Ishikawa (cell line): Measurements from ENCODE around the gene NTPCR.

ENCODE experiments used
- CEBPB ChIP-seq: IDR thresholded peaks from 2 replicates; pipeline ENCODE4 v1.6.1; 2012
- CREB1 ChIP-seq: IDR thresholded peaks from 2 replicates; pipeline ENCODE4 v1.6.1; 2012; ENCODE audit warnings: low read depth
- EGR1 ChIP-seq: IDR thresholded peaks from 2 replicates; pipeline ENCODE4 v1.6.1; 2012
- EP300 ChIP-seq: IDR thresholded peaks from 2 replicates; pipeline ENCODE4 v1.6.1; 2012; ENCODE audit warnings: borderline replicate concordance
- FOXM1 ChIP-seq: IDR thresholded peaks from 2 replicates; pipeline ENCODE4 v1.6.1; 2012; ENCODE audit warnings: low read depth, borderline replicate concordance
- NFIC ChIP-seq: IDR thresholded peaks from 2 replicates; pipeline ENCODE4 v1.6.1; 2012
- RAD21 ChIP-seq: IDR thresholded peaks from 2 replicates; pipeline ENCODE4 v1.6.1; 2012; ENCODE audit warnings: low read depth
- REST ChIP-seq: IDR thresholded peaks from 2 replicates; pipeline ENCODE4 v1.6.1; 2012; ENCODE audit warnings: low read depth, mild to moderate bottlenecking
- TAF1 ChIP-seq: IDR thresholded peaks from 2 replicates; pipeline ENCODE4 v1.6.1; 2012; ENCODE audit warnings: low read depth, mild to moderate bottlenecking
- TEAD4 ChIP-seq: IDR thresholded peaks from 2 replicates; pipeline ENCODE4 v1.6.1; 2012
- YY1 ChIP-seq: IDR thresholded peaks from 2 replicates; pipeline ENCODE4 v1.6.1; 2012; ENCODE audit warnings: low read depth
- ZBTB7A ChIP-seq: IDR thresholded peaks from 2 replicates; pipeline ENCODE4 v1.6.1; 2012; ENCODE audit warnings: low read depth

GRCh38 chr1:232921381-232921780 lies 29.0 kb upstream of the NTPCR start:
- no peak for TF ChIP-seq TAF1
- no peak for TF ChIP-seq RAD21
- TF ChIP-seq EP300 = no peak
- TF ChIP-seq YY1 = no peak
- TF ChIP-seq TEAD4 = no peak
- TF ChIP-seq REST = no peak
- no peak for TF ChIP-seq EGR1
- no peak for TF ChIP-seq FOXM1
- no peak for TF ChIP-seq CEBPB
- TF ChIP-seq CREB1 = no peak
- TF ChIP-seq NFIC = no peak
- TF ChIP-seq ZBTB7A = no peak
